ENCODE measurements around the gene PARP8.
"Not testable (repeated sequence)": the region's sequence is repeated elsewhere in the genome, so short reads cannot be mapped to it uniquely, and the experiment has no call there.

Gene PARP8

GRCh38 chr5:50666261-50667022 lies at the start of gene PARP8:
Gene PARP8 (plus strand): TSS chr5:50666637. CDS start chr5:50667096, 459 bp downstream.
- DNase-seq (ENCODE audit: low read depth in 2 of 2): peak in 1 of 2 donors; percentile 11

- no peak for DNase-seq (ENCODE audit: low read depth in 2 of 2)
Measured at GRCh38 chr5:50623666-50624065, 42.8 kb upstream of the PARP8 start.

- peak in 1 of 2 donors; percentile 8 for DNase-seq (ENCODE audit: low read depth in 2 of 2)
Measured at GRCh38 chr5:50634866-50635265, 31.6 kb upstream of the PARP8 start.

- DNase-seq (ENCODE audit: low read depth in 2 of 2): not testable (repeated sequence)
Measured at GRCh38 chr5:50637576-50637975, 28.9 kb upstream of the PARP8 start.

- DNase-seq (ENCODE audit: low read depth in 2 of 2): no peak
Measured at GRCh38 chr5:50646591-50646990, 19.8 kb upstream of the PARP8 start.

- no peak for DNase-seq (ENCODE audit: low read depth in 2 of 2)
Measured at GRCh38 chr5:50647726-50648125, 18.7 kb upstream of the PARP8 start.

GRCh38 chr5:50653946-50654345 lies 12.5 kb upstream of the PARP8 start:
- no peak for DNase-seq (ENCODE audit: low read depth in 2 of 2)

- no peak for DNase-seq (ENCODE audit: low read depth in 2 of 2)
Measured at GRCh38 chr5:50655067-50655809, 11.2 kb upstream of the PARP8 start.

GRCh38 chr5:50655810-50656205 lies 10.6 kb upstream of the PARP8 start:
- DNase-seq (ENCODE audit: low read depth in 2 of 2): no peak

- no peak for DNase-seq (ENCODE audit: low read depth in 2 of 2)
Measured at GRCh38 chr5:50657044-50657443, 9.4 kb upstream of the PARP8 start.

GRCh38 chr5:50658246-50658645 lies 8.2 kb upstream of the PARP8 start:
- no peak for DNase-seq (ENCODE audit: low read depth in 2 of 2)

- DNase-seq (ENCODE audit: low read depth in 2 of 2): no peak
Measured at GRCh38 chr5:50663636-50664035, 2.8 kb upstream of the PARP8 start.

GRCh38 chr5:50665091-50665490 lies 1.3 kb upstream of the PARP8 start:
- no peak for DNase-seq (ENCODE audit: low read depth in 2 of 2)

GRCh38 chr5:50665761-50666202 lies 655 bp upstream of the PARP8 start:
- DNase-seq (ENCODE audit: low read depth in 2 of 2): peak in 1 of 2 donors; percentile 7

GRCh38 chr5:50667023-50667652 lies 701 bp downstream of the PARP8 start:
- DNase-seq (ENCODE audit: low read depth in 2 of 2): peak in 1 of 2 donors; percentile 13

GRCh38 chr5:50667653-50668595 lies 1.5 kb downstream of the PARP8 start:
- peak; percentile 75 to 79 for DNase-seq (ENCODE audit: low read depth in 2 of 2)

GRCh38 chr5:50668636-50669035 lies 2.2 kb downstream of the PARP8 start:
- DNase-seq (ENCODE audit: low read depth in 2 of 2): not testable (repeated sequence)

- DNase-seq (ENCODE audit: low read depth in 2 of 2): no peak
Measured at GRCh38 chr5:50672663-50673062, 6.2 kb downstream of the PARP8 start.

- not testable (repeated sequence) for DNase-seq (ENCODE audit: low read depth in 2 of 2)
Measured at GRCh38 chr5:50673444-50673843, 7.0 kb downstream of the PARP8 start.

GRCh38 chr5:50675385-50675784 lies 8.9 kb downstream of the PARP8 start:
- DNase-seq (ENCODE audit: low read depth in 2 of 2): no peak

- DNase-seq (ENCODE audit: low read depth in 2 of 2): not testable (repeated sequence)
Measured at GRCh38 chr5:50679554-50679953, 13.1 kb downstream of the PARP8 start.

All from stimulated activated CD8-positive, alpha-beta memory T cell treated with anti-CD3 and anti-CD28 coated beads, Interleukin-7, amount 100 ng/mL, for 1 hour (primary cell).